Uterus (tissue), 2 donors: ENCODE measurements around the gene KCNMA1.

Experiments
- POLR2A ChIP-seq, 2 donors: fragments of 450-650 bp; IDR thresholded peaks; one replicate each; pipeline ENCODE4 v1.6.1; 2016; ENCODE audit warnings: antibody characterized with exemption in 2 of 2, mild to moderate bottlenecking in 1 of 2, moderate library complexity in 1 of 2
- TF ChIP-seq, protein P1 (sequence below), 4 experiments: fragments of 200-600 bp in 2 of 4; fragments of 450-650 bp in 2 of 4; sonication (generic) in 2 of 4; IDR thresholded peaks; one replicate each; pipeline ENCODE4 v1.5.1; 2016 to 2019; ENCODE audit warnings: antibody characterized with exemption in 4 of 4, mild to moderate bottlenecking in 2 of 4, moderate library complexity in 1 of 4

DNA sequence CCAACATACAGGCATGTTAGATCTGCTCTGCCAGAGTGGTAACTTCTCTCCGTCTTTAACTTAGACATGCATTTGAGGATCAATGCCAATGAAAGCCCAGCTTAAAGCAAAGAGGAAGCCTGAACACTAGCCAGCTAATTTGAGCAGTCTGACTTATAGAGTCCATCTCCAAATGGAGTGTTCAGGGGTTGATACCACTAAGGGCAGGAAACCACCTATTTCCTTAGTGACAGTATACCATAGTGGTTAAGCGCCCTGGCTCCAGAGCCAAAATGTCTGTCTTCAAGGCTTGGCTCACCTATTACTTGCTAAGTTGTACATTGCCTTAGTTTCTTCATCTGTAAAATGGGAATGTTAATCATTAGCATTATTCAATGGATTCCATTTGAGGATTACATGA, 678.5 kb downstream of the KCNMA1 start:
- TF ChIP-seq, protein P1, sequence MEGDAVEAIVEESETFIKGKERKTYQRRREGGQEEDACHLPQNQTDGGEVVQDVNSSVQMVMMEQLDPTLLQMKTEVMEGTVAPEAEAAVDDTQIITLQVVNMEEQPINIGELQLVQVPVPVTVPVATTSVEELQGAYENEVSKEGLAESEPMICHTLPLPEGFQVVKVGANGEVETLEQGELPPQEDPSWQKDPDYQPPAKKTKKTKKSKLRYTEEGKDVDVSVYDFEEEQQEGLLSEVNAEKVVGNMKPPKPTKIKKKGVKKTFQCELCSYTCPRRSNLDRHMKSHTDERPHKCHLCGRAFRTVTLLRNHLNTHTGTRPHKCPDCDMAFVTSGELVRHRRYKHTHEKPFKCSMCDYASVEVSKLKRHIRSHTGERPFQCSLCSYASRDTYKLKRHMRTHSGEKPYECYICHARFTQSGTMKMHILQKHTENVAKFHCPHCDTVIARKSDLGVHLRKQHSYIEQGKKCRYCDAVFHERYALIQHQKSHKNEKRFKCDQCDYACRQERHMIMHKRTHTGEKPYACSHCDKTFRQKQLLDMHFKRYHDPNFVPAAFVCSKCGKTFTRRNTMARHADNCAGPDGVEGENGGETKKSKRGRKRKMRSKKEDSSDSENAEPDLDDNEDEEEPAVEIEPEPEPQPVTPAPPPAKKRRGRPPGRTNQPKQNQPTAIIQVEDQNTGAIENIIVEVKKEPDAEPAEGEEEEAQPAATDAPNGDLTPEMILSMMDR (IDR thresholded peaks at IDR 0.05) = no peak
- TF ChIP-seq POLR2A (IDR thresholded peaks at IDR 0.05) = no peak
